Body of pancreas (tissue), 4 donors: ENCODE measurements around the gene ATP4B.

Source experiments
- CTCF ChIP-seq, 7 experiments: fragments of 450-650 bp in 4 of 7; fragments of 200-600 bp in 3 of 7; sonication (generic) in 3 of 7; IDR thresholded peaks; one replicate each; pipeline ENCODE4 v1.5.1; 2016 to 2019; ENCODE audit warnings: antibody characterized with exemption in 7 of 7
- POLR2A ChIP-seq, 3 donors: fragments of 450-650 bp; IDR thresholded peaks; one replicate each; pipeline ENCODE4 v1.6.1; 2016; ENCODE audit warnings: antibody characterized with exemption in 3 of 3, mild to moderate bottlenecking in 2 of 3

GRCh38 chr13:113654175-113654560 is 3.8 kb downstream of the ATP4B start:
- no peak for TF ChIP-seq CTCF (IDR thresholded peaks at IDR 0.05)
- no peak for TF ChIP-seq POLR2A (IDR thresholded peaks at IDR 0.05)
